NB4 (cell line): Measurements from ENCODE around the gene MTOR.

Experiments
- CTCF ChIP-seq: IDR thresholded peaks from one replicate; pipeline ENCODE4 v1.5.1; 2012; ENCODE audit warnings: low read depth, low read length
- MAX ChIP-seq: IDR thresholded peaks from 2 replicates; pipeline ENCODE4 v1.6.1; 2011; ENCODE audit warnings: low read depth, low read length
- MYC ChIP-seq: IDR thresholded peaks from 2 replicates; pipeline ENCODE4 v1.6.1; 2011; ENCODE audit warnings: low read depth, low read length
- POLR2A ChIP-seq: IDR thresholded peaks from 2 replicates; pipeline ENCODE4 v1.6.1; 2011; ENCODE audit warnings: mild to moderate bottlenecking; ENCODE audit not compliant: insufficient read length; ENCODE audit errors: extremely low read depth

DNA sequence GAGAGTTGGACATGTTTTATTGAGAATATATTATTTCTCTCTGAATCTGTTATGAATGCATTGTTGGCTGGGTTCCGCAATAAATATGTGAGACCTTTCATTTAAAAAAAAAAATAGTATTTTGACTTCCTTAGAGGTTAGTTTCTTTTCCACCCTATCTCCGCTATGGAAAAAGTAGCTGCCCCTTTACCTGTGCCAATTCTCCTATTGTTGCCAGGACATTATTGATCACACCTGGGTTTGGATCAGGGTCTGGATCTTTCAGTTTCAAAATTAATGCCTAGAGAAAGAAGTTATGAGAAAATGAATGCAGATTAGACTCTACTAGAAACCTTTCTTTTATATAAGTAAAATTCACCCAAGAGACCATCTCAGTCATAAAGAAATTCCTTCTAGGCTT is 29.1 kb downstream of the MTOR start:
- TF ChIP-seq CTCF (no peak), MAX (no peak), POLR2A (no peak), MYC (no peak)
